ENCODE results near the gene BBS9.
"Not testable (repeated sequence)": the region's sequence is repeated elsewhere in the genome, so short reads cannot be mapped to it uniquely, and the experiment has no call there.

The BBS9 gene

DNA sequence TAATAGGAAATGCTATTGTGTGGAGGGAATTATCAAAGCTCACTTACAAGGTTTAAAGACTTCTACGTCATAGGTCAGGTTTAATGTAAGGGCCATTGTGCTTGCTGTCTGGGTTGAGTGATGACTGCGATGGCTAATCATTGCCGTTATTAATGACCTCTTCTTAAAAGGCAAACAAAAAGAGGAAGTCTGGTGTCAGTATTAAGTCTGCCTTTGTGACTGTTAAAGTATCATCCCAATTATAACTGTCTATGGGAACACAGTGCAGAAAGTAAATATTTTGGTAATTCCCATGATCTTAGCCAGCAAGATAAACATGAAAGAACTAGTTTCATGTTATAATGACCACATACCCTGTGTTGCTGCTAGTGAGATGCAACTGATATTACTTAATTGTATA, 382.4 kb downstream of the BBS9 start:
- Mint-ChIP-seq H3K27ac (no peak overlapping the region), H3K4me1 (ENCODE audit: low read depth) (peaks cover 2% of the 10 kb centered on the region), H3K4me3 (no peak overlapping the region), H3K36me3 (ENCODE audit: low read depth) (no peaks in the 10 kb centered on the region), H3K27me3 (ENCODE audit: low read depth) (no peaks in the 10 kb centered on the region), H3K9me3 (no peaks in the 10 kb centered on the region)
- no peak for DNase-seq (ENCODE audit: low spot score)

DNA sequence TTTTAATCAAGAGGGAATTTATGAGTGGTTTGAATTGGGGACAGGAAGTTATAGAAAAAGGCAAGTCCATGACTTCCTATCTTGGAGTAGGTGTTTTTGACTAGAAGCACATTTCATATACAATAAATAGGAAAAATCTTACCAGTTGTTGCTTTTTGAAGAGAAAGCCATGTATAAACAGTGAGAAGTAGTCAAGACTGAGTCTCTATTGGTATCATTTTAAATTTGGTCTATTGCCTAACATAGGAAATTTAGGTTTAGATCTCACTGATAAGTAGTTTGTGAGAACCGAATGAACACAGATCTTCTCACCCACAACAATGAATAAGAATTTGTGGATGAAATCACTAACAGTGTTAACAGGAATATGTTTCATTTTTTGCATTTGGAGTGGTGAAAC, 387.2 kb downstream of the BBS9 start:
- H3K27ac Mint-ChIP-seq, result no peak overlapping the region

DNA sequence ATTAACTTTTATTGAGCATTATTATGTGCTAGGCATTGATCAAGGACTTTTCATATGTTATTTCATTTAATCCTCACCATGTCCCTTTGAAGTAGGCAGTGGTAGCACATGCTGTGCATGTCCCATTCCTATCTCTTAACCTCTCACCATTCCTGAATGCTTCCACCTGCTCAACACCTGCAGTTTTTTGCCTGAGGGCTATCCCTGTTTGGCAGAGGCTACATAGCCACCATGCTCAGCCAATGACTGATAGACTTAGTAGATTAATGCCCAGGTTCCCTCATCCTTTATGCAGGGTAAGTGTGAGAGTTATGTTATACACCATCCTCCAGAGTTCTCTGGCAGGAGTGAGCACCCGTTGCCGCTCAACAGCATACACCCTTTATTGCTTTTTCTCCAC, 387.8 kb downstream of the BBS9 start:
- no peaks in the 10 kb centered on the region for H3K9me3 Mint-ChIP-seq
- DNase-seq (ENCODE audit: low spot score), result no peak
- H3K4me3 Mint-ChIP-seq, result no peak overlapping the region
- no peak overlapping the region for H3K27ac Mint-ChIP-seq
- no peaks in the 10 kb centered on the region for H3K36me3 Mint-ChIP-seq (ENCODE audit: low read depth)
- peaks cover 2% of the 10 kb centered on the region for H3K4me1 Mint-ChIP-seq (ENCODE audit: low read depth)
- no peaks in the 10 kb centered on the region for H3K27me3 Mint-ChIP-seq (ENCODE audit: low read depth)

More for the DNA sequence above, 387.2 kb downstream of the BBS9 start:
- Mint-ChIP-seq H3K4me3 (no peak overlapping the region), H3K27me3 (ENCODE audit: low read depth) (no peaks in the 10 kb centered on the region), H3K4me1 (ENCODE audit: low read depth) (peaks cover 2% of the 10 kb centered on the region), H3K36me3 (ENCODE audit: low read depth) (no peaks in the 10 kb centered on the region), H3K9me3 (no peaks in the 10 kb centered on the region)
- no peak for DNase-seq (ENCODE audit: low spot score)

DNA sequence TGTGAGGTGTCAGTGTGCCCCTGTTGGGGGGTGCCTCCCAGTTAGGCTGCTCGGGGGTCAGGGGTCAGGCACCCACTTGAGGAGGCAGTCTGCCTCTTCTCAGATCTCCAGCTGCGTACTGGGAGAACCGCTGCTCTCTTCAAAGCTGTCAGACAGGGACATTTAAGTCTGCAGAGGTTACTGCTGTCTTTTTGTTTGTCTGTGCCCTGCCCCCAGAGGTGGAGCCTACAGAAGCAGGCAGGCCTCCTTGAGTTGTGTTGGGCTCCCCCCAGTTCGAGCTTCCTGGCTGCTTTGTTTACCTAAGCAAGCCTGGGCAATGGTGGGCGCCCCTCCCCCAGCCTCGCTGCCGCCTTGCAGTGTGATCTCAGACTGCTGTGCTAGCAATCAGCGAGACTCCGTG, 397.6 kb downstream of the BBS9 start:
- not testable (repeated sequence) for H3K9me3 Mint-ChIP-seq; H3K27me3 Mint-ChIP-seq (ENCODE audit: low read depth); H3K4me3 Mint-ChIP-seq; H3K27ac Mint-ChIP-seq; H3K36me3 Mint-ChIP-seq (ENCODE audit: low read depth); H3K4me1 Mint-ChIP-seq (ENCODE audit: low read depth); DNase-seq (ENCODE audit: low spot score)

DNA sequence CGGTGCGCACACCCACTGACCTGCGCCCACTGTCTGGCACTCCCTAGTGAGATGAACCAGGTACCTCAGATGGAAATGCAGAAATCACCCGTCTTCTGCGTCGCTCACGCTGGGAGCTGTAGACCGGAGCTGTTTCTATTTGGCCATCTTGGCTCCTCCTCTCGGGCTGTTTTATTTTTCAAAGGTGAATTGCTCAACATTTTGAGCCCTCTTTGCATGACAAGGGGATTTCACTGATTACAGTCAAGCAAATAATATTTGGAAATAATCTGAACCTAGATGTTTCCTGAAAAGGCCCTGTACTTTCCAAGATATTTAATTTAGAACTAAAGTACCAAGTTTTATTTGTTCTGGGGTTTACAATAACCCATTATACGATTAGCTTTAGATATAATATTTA, 398.2 kb downstream of the BBS9 start:
- H3K9me3 Mint-ChIP-seq; DNase-seq (ENCODE audit: low spot score); H3K36me3 Mint-ChIP-seq (ENCODE audit: low read depth); H3K4me1 Mint-ChIP-seq (ENCODE audit: low read depth); H3K27ac Mint-ChIP-seq; H3K4me3 Mint-ChIP-seq; H3K27me3 Mint-ChIP-seq (ENCODE audit: low read depth): not testable (repeated sequence)

DNA sequence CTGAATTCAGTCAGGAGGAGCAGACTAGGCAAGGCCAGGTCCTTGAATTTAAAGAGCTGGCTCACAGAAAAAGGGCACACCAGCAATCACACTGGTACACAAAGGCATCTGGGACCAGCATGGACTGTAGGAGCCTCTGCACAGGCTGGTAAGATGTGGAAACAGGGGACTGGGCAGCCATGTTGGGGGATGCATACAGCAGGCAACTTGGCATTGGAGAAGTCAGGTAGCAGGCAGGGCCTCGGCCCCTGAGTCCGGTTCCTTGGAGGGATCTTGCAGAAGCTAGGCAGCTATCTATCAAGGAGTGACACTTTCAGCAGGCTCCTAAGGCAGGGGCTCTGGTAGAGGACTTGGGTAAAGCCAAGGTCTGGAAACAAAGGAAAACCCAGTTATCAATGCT, 399.7 kb downstream of the BBS9 start:
- Mint-ChIP-seq H3K27ac (no peak overlapping the region), H3K27me3 (ENCODE audit: low read depth) (no peaks in the 10 kb centered on the region), H3K4me3 (no peak overlapping the region), H3K4me1 (ENCODE audit: low read depth) (no peaks in the 10 kb centered on the region), H3K36me3 (ENCODE audit: low read depth) (no peaks in the 10 kb centered on the region), H3K9me3 (no peaks in the 10 kb centered on the region)
- no peak for DNase-seq (ENCODE audit: low spot score)

DNA sequence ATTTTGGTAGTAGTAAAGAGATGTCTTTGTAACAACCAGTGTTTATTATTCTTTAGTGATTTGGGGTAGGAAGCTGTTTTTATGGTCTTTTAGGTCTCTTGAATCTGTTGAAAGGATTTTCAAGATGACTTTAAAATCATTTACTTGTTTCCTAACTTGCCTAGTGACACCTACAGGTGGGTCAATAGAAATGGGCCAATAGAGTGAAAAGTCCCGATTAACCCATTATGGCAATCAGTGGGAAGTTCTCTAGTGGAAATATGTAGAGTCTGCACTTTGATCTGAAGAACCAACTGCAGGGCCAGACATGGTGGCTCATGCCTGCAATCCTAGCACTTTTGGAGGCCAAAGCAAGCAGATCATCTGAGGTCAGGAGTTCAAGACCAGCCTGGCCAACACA, 401.3 kb downstream of the BBS9 start:
- Mint-ChIP-seq H3K27ac (no peak overlapping the region), H3K27me3 (ENCODE audit: low read depth) (no peaks in the 10 kb centered on the region), H3K4me1 (ENCODE audit: low read depth) (no peaks in the 10 kb centered on the region), H3K36me3 (ENCODE audit: low read depth) (no peaks in the 10 kb centered on the region), H3K9me3 (no peaks in the 10 kb centered on the region), H3K4me3 (no peak overlapping the region)
- DNase-seq (ENCODE audit: low spot score), result no peak

DNA sequence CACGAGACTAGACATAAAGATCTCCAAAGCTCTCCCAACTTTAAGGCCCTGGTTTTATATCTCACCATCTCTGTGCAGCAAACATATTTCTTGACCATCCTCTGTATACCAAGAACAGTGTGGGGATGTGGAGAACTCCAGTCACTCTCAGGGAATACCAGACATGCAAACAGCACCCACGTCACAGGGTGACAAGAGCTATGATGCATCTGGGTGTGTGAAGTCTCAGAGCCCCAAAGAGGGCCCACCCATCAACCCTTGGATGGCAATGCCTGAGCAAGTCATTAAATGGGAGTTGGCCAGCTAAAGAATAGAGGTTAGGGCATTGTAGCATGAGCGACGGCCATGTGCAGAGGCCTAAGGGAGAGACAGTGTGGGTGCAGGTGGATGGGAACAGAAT, 402.5 kb downstream of the BBS9 start:
- DNase-seq (ENCODE audit: low spot score), result no peak
- Mint-ChIP-seq H3K9me3 (no peaks in the 10 kb centered on the region), H3K4me3 (no peak overlapping the region), H3K27me3 (ENCODE audit: low read depth) (no peaks in the 10 kb centered on the region), H3K36me3 (ENCODE audit: low read depth) (no peaks in the 10 kb centered on the region), H3K4me1 (ENCODE audit: low read depth) (no peaks in the 10 kb centered on the region), H3K27ac (no peak overlapping the region)

DNA sequence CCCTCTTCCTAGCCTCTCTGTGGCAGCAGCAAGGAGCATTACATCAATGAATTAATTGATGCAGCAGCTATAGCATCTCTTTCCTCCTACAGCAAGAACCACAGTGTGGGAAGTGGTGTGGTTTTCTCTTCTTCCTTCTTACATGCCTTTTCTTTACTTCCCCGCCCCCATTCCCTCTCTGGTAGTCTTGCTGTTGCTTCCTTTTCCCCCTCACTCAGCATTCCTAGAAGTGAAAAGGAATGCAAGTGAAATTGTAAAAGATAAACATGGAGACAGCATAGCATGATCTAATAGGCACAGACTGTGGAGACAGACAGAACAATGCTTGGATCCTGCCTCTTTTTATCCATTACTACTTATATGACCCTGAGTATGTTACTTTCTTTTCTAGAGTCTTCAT, 405.5 kb downstream of the BBS9 start:
- Mint-ChIP-seq H3K27ac (no peak overlapping the region), H3K9me3 (peaks cover 16% of the 10 kb centered on the region), H3K4me3 (no peak overlapping the region), H3K27me3 (ENCODE audit: low read depth) (no peaks in the 10 kb centered on the region), H3K4me1 (ENCODE audit: low read depth) (no peaks in the 10 kb centered on the region), H3K36me3 (ENCODE audit: low read depth) (no peaks in the 10 kb centered on the region)
- DNase-seq (ENCODE audit: low spot score), result no peak

DNA sequence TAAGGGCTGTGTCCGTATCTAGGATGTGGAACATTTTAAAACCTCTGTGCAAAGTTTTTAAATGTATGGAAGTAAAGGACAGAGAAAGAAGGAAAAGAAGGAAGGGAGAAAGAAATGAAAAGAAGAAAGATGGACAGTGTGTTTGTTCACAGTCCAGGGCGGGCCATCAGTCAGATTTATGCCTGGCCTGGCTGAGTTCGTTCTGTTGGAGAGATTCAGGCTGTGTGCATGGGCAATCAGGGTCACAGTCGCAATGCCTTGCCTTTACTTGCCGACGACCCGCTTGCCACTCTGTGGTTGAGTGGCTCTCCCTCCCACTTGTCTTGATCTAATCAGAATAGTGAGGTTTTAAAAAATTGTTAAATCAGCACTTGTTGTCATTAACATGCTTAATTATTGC, 406.6 kb downstream of the BBS9 start:
- DNase-seq (ENCODE audit: low spot score), result no peak
- Mint-ChIP-seq H3K36me3 (ENCODE audit: low read depth) (no peaks in the 10 kb centered on the region), H3K27me3 (ENCODE audit: low read depth) (no peaks in the 10 kb centered on the region), H3K9me3 (peaks cover 21% of the 10 kb centered on the region), H3K4me3 (no peak overlapping the region), H3K4me1 (ENCODE audit: low read depth) (no peaks in the 10 kb centered on the region), H3K27ac (no peak overlapping the region)

DNA sequence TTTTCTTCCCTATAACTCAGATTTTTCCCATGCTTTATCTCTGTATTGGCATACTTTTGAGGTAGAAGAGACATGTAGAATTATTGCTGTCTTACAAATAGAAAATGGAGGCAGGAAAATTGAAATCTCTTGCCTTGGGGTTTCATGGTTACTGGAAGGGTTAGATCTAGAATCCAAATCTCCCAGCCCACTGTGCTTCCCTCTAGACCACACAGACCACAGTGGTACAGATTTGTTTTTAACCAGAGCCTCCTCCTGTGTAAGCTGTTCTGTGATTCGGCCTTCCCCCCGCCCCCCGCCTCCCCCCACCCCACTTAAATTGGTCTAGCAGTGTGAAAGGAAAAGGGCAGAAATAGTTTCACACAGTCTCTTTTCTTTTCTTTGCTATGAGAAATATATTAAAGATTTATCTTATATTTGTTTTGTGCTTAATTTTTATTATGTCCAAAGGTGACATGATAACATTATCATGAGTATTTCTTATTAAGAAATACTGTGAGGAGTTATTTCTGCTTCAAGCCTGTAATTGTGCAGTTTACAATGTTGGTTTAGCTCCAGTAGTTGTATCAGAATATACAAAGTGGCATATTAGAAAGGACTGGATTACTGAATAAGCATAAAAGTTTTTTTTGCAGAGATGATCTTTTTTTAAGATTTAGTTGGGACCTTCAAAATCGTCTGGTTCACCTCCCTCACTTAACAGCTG, 407.2 kb downstream of the BBS9 start:
- no peak overlapping the region for H3K4me3 Mint-ChIP-seq
- H3K4me1 Mint-ChIP-seq (ENCODE audit: low read depth), result no peaks in the 10 kb centered on the region
- no peaks in the 10 kb centered on the region for H3K36me3 Mint-ChIP-seq (ENCODE audit: low read depth)
- H3K27ac Mint-ChIP-seq, result no peak overlapping the region
- no peaks in the 10 kb centered on the region for H3K27me3 Mint-ChIP-seq (ENCODE audit: low read depth)
- no peak for DNase-seq (ENCODE audit: low spot score)
- H3K9me3 Mint-ChIP-seq, result peaks cover 24% of the 10 kb centered on the region

DNA sequence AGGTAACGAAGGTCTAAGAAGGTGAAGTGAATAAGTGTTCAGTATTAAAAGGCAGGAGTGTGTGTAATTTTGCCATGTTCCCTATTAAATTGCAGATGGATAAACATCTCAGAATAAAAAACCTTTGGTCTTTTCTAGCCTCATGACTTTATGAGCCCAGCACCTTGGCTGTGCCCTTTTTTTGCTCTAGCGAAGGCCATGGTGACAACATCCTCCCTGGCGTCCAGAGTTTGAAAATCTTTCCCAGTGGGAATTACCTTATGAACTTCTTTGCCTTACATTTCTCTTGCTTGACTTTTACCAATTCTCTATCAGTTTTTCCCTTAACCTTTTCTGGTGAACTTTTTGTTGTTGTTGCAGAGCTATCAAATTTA, 407.7 kb downstream of the BBS9 start:
- Mint-ChIP-seq H3K4me3 (no peak overlapping the region), H3K27ac (no peak overlapping the region), H3K27me3 (ENCODE audit: low read depth) (no peaks in the 10 kb centered on the region), H3K36me3 (ENCODE audit: low read depth) (no peaks in the 10 kb centered on the region), H3K9me3 (peaks cover 24% of the 10 kb centered on the region), H3K4me1 (ENCODE audit: low read depth) (no peaks in the 10 kb centered on the region)
- no peak for DNase-seq (ENCODE audit: low spot score)

DNA sequence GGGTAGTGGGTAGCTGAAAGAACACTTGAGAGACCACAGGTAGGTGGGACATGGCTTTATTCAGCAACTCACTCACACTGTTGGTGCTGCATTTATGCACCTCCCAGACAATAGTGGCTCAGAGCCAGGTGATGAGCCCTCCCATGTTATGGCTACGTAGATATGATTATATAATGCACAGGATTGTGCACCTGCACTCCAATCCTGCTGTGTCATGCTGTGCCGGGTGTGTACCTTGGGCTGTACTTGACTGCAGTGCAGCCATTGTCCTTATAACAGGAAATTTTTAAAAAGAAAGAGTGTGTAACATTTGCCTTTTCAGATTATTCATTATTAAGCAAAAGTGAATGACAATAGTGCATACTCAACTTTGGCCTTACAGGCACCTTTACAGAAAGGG, 409.8 kb downstream of the BBS9 start:
- Mint-ChIP-seq H3K36me3 (ENCODE audit: low read depth) (no peaks in the 10 kb centered on the region), H3K9me3 (peaks cover 24% of the 10 kb centered on the region), H3K4me1 (ENCODE audit: low read depth) (no peaks in the 10 kb centered on the region), H3K27ac (no peak overlapping the region), H3K4me3 (no peak overlapping the region), H3K27me3 (ENCODE audit: low read depth) (no peaks in the 10 kb centered on the region)
- DNase-seq (ENCODE audit: low spot score), result no peak

DNA sequence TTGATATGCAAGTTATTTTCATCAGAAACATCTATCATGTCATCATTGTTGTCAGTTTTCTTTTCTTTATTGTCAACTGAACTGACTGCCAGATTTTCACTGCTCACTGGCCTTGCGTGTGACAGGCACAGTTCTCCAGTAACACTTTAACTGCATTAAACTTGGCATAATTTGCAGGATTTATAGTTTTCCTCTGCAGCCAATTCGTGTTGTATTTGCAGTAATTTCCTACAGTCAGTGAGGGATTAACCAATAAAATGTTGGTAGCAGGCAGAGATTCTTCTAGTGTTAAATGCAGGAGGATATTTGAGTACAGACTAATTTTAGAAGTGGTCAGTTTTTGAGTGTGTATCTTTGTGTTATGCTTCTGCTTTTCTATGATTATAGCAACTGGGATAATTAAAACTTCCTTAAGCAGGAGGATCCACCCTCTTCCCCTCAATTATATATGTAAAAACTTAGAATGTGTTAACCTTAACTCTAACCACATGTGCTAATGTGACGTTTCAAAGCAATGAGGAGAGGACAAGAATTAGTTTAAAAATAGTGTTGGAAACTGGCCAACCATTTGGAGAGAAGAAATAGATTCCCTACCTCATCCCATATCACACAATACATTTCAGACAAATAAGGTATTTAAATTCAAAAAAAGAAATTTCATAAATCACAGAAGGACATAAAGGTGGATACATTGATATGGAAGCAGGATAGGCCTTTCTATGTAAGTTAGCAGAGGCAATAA, 410.5 kb downstream of the BBS9 start:
- Mint-ChIP-seq H3K4me3 (no peak overlapping the region), H3K27ac (no peak overlapping the region), H3K36me3 (ENCODE audit: low read depth) (no peaks in the 10 kb centered on the region), H3K27me3 (ENCODE audit: low read depth) (no peaks in the 10 kb centered on the region), H3K4me1 (ENCODE audit: low read depth) (no peaks in the 10 kb centered on the region), H3K9me3 (peaks cover 24% of the 10 kb centered on the region)
- no peak for DNase-seq (ENCODE audit: low spot score)

DNA sequence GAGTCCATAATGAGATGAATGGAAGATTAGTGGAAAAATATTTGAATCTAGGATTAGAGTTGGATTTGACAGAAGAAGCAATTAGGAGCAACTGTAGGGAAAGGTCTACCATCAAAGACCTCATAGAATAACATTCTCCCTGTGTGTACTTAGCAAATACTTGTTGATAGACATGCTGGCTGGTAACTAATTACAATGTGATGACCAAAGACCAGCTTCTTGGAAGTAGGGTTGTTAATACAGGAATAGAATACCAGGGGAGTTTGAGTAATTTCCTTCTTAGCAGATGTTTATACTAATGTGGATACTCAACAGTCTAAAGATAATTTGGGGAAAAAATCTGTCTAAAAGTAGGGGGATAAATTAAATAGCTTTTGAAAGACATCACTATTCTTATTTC, 418.5 kb downstream of the BBS9 start:
- no peak for DNase-seq (ENCODE audit: low spot score)
- no peaks in the 10 kb centered on the region for H3K27me3 Mint-ChIP-seq (ENCODE audit: low read depth)
- no peaks in the 10 kb centered on the region for H3K36me3 Mint-ChIP-seq (ENCODE audit: low read depth)
- H3K4me3 Mint-ChIP-seq, result no peak overlapping the region
- no peak overlapping the region for H3K27ac Mint-ChIP-seq
- no peaks in the 10 kb centered on the region for H3K4me1 Mint-ChIP-seq (ENCODE audit: low read depth)
- no peaks in the 10 kb centered on the region for H3K9me3 Mint-ChIP-seq

Measured in T-helper 2 cell treated with Interferon-gamma antibody and Interleukin-4, amounts not matched to agents 5 μg/mL and 100 μg/mL, for 36 hours (primary cell).